IMR-90 (cell line): ENCODE results near the gene ATP13A2.

Experiments
- MXI1 ChIP-seq: IDR thresholded peaks from 2 replicates; pipeline ENCODE4 v1.6.1; 2012; ENCODE audit warnings: low read depth, mild to moderate bottlenecking, low read length, moderate library complexity, borderline replicate concordance
- SMC3 ChIP-seq: fragments of 150-350 bp; IDR thresholded peaks from 2 replicates; pipeline ENCODE4 v1.6.1; 2016; ENCODE audit warnings: low read depth, mild to moderate bottlenecking, antibody characterized with exemption, low read length, moderate library complexity
- TF ChIP-seq, protein P1 (sequence below): conservative IDR thresholded peaks from 2 replicates; pipeline ENCODE4 v1.5.1; 2012; ENCODE audit warnings: mild to moderate bottlenecking, low read depth, low read length, improper control_type of control experiment

DNA sequence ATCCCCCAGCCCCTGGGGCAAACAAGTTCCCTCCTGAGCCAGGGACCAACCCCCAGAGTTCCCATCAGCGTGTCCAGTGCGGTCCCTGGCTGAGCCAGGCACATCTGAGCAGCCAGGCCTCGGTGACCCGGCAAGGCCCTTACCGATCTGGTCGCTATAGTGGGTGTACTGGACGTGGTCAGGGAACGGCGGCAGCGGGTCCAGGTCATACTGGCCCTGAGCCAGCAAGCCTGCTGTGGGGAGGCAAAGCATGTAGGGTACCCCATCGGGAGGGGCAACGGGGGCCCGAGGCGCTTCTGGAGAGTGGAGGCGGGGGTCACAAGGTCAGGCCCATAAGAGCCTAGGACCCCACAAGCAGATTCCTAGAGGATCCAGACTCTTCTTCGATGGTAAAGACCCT is 34.8 kb downstream of the ATP13A2 start:
- TF ChIP-seq, protein P1, sequence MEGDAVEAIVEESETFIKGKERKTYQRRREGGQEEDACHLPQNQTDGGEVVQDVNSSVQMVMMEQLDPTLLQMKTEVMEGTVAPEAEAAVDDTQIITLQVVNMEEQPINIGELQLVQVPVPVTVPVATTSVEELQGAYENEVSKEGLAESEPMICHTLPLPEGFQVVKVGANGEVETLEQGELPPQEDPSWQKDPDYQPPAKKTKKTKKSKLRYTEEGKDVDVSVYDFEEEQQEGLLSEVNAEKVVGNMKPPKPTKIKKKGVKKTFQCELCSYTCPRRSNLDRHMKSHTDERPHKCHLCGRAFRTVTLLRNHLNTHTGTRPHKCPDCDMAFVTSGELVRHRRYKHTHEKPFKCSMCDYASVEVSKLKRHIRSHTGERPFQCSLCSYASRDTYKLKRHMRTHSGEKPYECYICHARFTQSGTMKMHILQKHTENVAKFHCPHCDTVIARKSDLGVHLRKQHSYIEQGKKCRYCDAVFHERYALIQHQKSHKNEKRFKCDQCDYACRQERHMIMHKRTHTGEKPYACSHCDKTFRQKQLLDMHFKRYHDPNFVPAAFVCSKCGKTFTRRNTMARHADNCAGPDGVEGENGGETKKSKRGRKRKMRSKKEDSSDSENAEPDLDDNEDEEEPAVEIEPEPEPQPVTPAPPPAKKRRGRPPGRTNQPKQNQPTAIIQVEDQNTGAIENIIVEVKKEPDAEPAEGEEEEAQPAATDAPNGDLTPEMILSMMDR, result no peak
- TF ChIP-seq MXI1 (no peak), SMC3 (no peak)
